HCT116 (cell line): Measurements from ENCODE around the gene KCNRG.

Source experiments
- EZH2 ChIP-seq: fragments of 200-600 bp; sonication (generic); IDR thresholded peaks from 2 replicates; pipeline ENCODE4 v1.6.1; 2017; ENCODE audit warnings: antibody characterized with exemption, mixed run types
- JUND ChIP-seq: IDR thresholded peaks from 2 replicates; pipeline ENCODE4 v1.6.1; 2012
- TF ChIP-seq, protein P1 (sequence below): IDR thresholded peaks from 2 replicates; pipeline ENCODE4 v1.6.1; 2012; ENCODE audit warnings: low read depth
- TF ChIP-seq, protein P2 (sequence below), 3 experiments: fragments of 200-600 bp in 1 of 3; sonication (generic) in 1 of 3; IDR thresholded peaks in 2 of 3; conservative IDR thresholded peaks in 1 of 3; 2 replicates each; pipeline ENCODE4 v1.5.1; 2012 to 2017; ENCODE audit warnings: low read depth in 2 of 3, low read length in 2 of 3, antibody characterized with exemption in 1 of 3, borderline replicate concordance in 1 of 3, control low read depth in 1 of 3, mild to moderate bottlenecking in 1 of 3, mixed read lengths in 1 of 3, mixed run types in 1 of 3, moderate library complexity in 1 of 3; ENCODE audit not compliant: insufficient read depth in 1 of 3

DNA sequence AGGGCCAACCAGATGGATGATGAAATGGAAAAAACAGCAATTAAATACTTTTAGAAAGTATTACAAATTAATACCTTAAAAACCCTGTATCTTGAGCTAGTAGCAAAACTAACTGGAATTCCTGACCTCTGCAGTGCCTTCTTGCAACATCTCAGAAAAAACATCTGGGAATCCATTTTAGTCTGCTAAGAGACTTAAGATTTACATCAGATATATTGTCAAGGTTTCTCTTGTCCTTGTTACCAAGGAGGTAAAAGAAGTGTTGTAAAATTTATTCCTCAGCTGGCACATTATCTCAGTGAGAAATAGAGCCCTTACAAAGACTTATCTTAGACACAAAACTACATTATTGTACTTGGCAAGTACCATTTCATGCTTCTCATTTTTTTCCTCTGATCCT, 18.5 kb downstream of the KCNRG start:
- TF ChIP-seq EZH2 (no peak), JUND (no peak)
- TF ChIP-seq, protein P1, sequence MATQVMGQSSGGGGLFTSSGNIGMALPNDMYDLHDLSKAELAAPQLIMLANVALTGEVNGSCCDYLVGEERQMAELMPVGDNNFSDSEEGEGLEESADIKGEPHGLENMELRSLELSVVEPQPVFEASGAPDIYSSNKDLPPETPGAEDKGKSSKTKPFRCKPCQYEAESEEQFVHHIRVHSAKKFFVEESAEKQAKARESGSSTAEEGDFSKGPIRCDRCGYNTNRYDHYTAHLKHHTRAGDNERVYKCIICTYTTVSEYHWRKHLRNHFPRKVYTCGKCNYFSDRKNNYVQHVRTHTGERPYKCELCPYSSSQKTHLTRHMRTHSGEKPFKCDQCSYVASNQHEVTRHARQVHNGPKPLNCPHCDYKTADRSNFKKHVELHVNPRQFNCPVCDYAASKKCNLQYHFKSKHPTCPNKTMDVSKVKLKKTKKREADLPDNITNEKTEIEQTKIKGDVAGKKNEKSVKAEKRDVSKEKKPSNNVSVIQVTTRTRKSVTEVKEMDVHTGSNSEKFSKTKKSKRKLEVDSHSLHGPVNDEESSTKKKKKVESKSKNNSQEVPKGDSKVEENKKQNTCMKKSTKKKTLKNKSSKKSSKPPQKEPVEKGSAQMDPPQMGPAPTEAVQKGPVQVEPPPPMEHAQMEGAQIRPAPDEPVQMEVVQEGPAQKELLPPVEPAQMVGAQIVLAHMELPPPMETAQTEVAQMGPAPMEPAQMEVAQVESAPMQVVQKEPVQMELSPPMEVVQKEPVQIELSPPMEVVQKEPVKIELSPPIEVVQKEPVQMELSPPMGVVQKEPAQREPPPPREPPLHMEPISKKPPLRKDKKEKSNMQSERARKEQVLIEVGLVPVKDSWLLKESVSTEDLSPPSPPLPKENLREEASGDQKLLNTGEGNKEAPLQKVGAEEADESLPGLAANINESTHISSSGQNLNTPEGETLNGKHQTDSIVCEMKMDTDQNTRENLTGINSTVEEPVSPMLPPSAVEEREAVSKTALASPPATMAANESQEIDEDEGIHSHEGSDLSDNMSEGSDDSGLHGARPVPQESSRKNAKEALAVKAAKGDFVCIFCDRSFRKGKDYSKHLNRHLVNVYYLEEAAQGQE: no peak
- TF ChIP-seq, protein P2, sequence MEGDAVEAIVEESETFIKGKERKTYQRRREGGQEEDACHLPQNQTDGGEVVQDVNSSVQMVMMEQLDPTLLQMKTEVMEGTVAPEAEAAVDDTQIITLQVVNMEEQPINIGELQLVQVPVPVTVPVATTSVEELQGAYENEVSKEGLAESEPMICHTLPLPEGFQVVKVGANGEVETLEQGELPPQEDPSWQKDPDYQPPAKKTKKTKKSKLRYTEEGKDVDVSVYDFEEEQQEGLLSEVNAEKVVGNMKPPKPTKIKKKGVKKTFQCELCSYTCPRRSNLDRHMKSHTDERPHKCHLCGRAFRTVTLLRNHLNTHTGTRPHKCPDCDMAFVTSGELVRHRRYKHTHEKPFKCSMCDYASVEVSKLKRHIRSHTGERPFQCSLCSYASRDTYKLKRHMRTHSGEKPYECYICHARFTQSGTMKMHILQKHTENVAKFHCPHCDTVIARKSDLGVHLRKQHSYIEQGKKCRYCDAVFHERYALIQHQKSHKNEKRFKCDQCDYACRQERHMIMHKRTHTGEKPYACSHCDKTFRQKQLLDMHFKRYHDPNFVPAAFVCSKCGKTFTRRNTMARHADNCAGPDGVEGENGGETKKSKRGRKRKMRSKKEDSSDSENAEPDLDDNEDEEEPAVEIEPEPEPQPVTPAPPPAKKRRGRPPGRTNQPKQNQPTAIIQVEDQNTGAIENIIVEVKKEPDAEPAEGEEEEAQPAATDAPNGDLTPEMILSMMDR (IDR thresholded peaks at IDR 0.05 in 2 of 3, conservative IDR thresholded peaks at IDR 0.05 in 1 of 3; ENCODE audit: borderline replicate concordance in 1 of 3, insufficient read depth in 1 of 3, low read depth in 2 of 3, low read length in 2 of 3): no peak
